GM12801 (cell line): ENCODE measurements around the gene RPS6KA4.

Experiments used
- CTCF ChIP-seq: IDR thresholded peaks from one replicate; pipeline ENCODE4 v1.5.1; 2011; ENCODE audit warnings: control low read depth; ENCODE audit not compliant: insufficient read length; ENCODE audit errors: extremely low read depth

RPS6KA4 gene

GRCh38 chr11:64415286-64415685, 56.3 kb downstream of the RPS6KA4 start:
- TF ChIP-seq CTCF, result no peak

- TF ChIP-seq CTCF, result no peak
These were observed 57.2 kb downstream of the RPS6KA4 start for GRCh38 chr11:64415996-64416728.

- no peak for TF ChIP-seq CTCF
These were observed 60.4 kb downstream of the RPS6KA4 start for GRCh38 chr11:64419257-64419790.

DNA sequence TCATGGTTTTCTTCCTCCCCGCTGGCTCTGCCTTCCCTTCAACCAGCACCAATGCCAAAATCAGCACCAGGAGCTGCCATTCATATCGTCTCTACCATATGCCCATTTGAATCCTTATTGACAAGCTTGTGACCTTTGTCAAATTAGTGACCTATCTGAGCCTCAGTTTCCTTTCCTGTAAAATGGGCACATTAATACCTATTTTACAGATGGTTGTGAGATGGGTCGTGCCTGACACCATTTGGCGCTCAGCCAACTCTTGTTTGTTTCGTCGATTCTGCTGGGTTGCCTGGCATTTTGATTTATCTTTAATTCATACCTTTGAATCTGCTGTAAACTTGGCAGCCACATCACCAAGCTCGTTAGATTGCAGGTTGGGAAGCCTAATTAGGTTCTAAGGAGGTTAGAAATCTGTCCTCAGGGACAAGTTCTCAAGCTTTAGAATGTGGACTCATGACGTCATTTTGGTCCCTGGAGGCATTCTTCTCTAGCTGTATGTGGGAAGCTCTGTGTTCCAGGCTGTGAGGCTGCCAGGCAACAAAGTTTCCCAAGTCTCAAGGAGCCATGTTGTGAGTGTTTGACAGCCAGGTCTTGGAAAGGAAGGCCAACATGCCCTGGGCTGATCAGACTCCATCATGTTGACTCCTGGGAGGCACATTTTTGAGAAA, 61.0 kb downstream of the RPS6KA4 start:
- TF ChIP-seq CTCF, result no peak
